SJSA1 (cell line): ENCODE measurements around the gene MCRIP1. TPM values are rescaled to one million over a fixed set of nuclear protein-coding genes. Genes with fewer than 3 reads are reported as not detected.

Experiments used
- DNase-seq, 2 experiments: peaks; one replicate each; pipeline ENCODE4 v3.0.0-alpha.2; 2015 to 2020; ENCODE audit warnings: low spot score in 2 of 2, low read depth in 1 of 2
- H3K27ac ChIP-seq: fragments of 250-450 bp; sonication (Bioruptor Pico); 2 replicates; pipeline ENCODE4 v1.5.1; 2020; ENCODE audit warnings: mild to moderate bottlenecking, moderate library complexity
- H3K27me3 ChIP-seq: fragments of 250-450 bp; sonication (Bioruptor Pico); replicated peaks from 2 replicates; pipeline ENCODE4 v1.5.1; 2020; ENCODE audit warnings: mild to moderate bottlenecking, moderate library complexity
- H3K36me3 ChIP-seq: fragments of 250-450 bp; sonication (Bioruptor Pico); 2 replicates; pipeline ENCODE4 v1.5.1; 2020; ENCODE audit warnings: mild to moderate bottlenecking
- H3K4me1 ChIP-seq: fragments of 250-450 bp; sonication (Bioruptor Pico); replicated peaks from 2 replicates; pipeline ENCODE4 v1.6.1; 2021; ENCODE audit warnings: mild to moderate bottlenecking
- H3K4me3 ChIP-seq: fragments of 250-450 bp; sonication (Bioruptor Pico); 2 replicates; pipeline ENCODE4 v1.5.1; 2020; ENCODE audit warnings: mild to moderate bottlenecking
- H3K9me3 ChIP-seq: fragments of 250-450 bp; sonication (Bioruptor Pico); replicated peaks from 2 replicates; pipeline ENCODE4 v1.5.1; 2020; ENCODE audit warnings: mild to moderate bottlenecking
- total RNA-seq: library from RNA; depleted of rRNA; stranded (reverse); fragments of >200 nt; shearing (Covaris generic); gene quantifications from 2 replicates; pipeline ENCODE4 v1.2.3, GENCODE V29; 2014

MCRIP1 gene
- total RNA-seq, 1 experiment from 2014 or later = 154 TPM

DNA sequence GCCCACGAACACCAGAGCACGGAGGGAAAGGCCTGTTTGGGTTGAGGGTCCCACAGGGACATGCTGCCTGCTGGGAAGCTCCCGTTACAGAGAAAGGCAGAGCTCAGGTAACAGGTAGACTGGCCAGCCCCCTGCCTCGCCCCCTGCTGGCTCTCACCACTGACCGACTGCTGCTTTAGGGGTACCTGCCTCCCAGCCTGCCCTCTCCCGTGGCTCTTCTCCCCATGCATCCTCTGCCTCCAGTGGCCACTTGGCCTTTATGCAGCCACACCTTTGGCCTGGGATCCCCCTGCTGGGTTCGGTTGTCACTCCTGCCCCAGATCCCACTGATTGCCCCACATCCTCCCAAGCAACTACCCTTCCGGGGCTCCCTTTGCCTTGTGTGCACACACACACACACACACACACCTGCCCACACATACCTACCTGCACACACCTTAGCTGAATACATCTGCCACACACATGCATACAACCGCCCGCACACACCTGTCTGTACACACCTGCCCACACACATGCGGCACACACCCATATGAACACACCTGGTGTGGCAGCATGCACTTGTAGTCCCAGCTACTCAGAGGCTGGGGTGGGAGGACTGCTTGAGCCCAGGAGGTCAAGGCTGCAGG is 7.1 kb downstream of the MCRIP1 start:
- no peaks in the 10 kb centered on the region for H3K9me3 ChIP-seq
- no peaks in the 10 kb centered on the region for H3K27me3 ChIP-seq
- no peak for DNase-seq
- H3K4me1 ChIP-seq = peaks cover 14% of the 10 kb centered on the region
- H3K27ac ChIP-seq = no peak overlapping the region
- no peak overlapping the region for H3K4me3 ChIP-seq
- peaks cover 26% of the 10 kb centered on the region for H3K36me3 ChIP-seq

DNA sequence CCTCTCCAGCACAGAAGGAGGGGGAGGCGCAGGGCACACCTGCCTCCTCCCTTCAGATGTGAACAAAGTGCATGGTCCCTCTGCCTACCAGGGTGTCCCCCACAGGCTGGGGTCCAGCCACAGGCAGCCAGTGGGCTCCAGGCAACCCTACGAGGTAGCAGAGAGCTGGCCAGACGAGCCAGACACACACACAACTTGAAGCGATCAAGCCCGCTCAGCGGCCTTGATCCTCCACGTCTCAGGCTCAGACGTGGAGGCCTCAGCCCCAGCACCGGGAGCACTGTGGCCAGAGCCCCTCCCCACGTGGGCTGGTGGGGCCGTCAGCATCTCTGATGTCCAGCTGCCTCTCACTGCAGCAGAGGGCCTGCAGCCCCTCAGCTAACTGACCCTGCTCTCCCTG is 8.5 kb downstream of the MCRIP1 start:
- DNase-seq = no peak
- H3K4me3 ChIP-seq = no peak overlapping the region
- peaks cover 23% of the 10 kb centered on the region for H3K36me3 ChIP-seq
- H3K27me3 ChIP-seq = no peaks in the 10 kb centered on the region
- H3K27ac ChIP-seq = no peak overlapping the region
- H3K9me3 ChIP-seq = no peaks in the 10 kb centered on the region
- peaks cover 14% of the 10 kb centered on the region for H3K4me1 ChIP-seq

DNA sequence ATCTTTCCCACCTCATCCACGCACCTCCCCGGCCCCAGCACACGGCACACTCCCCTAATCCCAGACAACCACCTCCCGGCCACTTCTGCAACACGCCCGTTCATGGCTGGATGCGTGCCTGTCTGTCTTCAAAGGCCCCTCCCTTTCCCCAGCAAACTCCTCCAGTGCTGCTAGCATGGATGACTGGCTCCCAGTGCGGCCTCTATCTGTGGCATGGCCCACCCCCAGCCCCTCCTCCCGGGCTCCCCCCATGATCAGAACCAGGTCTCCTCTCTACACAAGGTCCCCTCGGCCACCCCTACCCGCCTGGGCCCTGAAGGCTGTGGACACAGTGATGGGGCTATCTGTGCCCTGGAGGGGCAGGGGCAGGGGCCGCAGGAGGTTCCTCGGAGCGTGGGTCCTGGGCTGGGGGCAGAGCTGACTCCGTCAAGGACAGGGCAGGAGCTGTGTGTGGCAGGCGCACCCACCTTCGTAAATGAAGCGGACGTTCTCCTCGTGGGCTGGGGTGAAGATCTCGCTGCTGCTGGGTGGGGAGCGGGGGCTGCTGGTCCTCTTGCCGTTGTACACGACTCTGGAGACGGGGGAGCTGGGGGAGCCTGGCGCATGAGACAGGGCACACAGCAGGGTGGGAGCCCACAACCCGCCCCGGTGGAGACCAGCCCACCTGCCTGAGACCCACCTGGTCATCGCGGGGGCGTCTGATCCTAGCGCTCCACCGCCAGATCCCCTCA is 9.1 kb downstream of the MCRIP1 start:
- Histone ChIP-seq H3K36me3 (peaks cover 23% of the 10 kb centered on the region), H3K27me3 (no peaks in the 10 kb centered on the region), H3K27ac (no peak overlapping the region), H3K9me3 (no peaks in the 10 kb centered on the region; the same call in 1 of the 2 replicates), H3K4me1 (peaks cover 14% of the 10 kb centered on the region), H3K4me3 (no peak overlapping the region)
- DNase-seq = no peak

DNA sequence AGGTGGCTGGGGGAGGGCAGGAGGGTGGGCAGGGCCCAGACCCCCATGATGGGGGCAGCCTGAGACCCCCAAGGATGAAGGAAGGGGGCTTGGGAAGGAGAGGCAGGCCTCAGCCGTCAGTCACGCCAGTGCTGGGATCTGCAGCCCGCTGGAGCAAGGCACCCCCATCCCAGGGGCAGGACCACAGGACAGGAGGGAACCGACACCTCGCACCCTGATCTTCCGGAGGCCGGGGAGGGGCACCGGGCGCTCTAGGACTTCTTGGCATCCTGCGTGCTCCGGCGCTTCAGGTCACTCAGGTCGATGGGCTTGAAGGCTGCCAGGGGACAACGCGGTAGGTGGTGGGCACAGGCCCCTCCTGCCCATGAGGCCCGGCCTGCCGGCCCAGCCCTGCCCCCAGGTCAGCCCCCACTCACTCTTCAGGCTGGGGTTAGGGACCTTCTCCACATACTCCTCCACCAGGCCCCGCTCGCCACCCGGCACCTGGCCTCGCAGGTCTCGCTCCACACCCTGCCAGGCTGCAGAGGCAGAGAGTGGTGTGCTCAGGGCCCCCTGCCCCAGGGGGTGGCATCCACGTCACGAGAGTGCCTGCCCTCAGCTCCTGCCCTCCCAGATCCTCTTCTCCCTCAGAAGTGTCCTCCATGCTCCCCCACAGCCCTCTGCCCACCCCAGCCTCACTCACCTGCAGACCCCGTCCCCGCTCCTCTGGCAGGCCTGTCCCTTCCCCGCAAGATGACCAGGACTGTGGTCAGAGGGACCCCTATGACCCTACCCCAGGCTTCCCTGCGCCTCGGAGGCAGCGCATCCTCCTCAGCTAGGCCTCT is 9.9 kb downstream of the MCRIP1 start:
- peaks cover 23% of the 10 kb centered on the region for H3K36me3 ChIP-seq
- H3K4me1 ChIP-seq = peaks cover 14% of the 10 kb centered on the region
- H3K9me3 ChIP-seq = no peaks in the 10 kb centered on the region; the same call in 1 of the 2 replicates
- H3K27me3 ChIP-seq = no peaks in the 10 kb centered on the region
- H3K27ac ChIP-seq = no peak overlapping the region
- DNase-seq = no peak
- no peak overlapping the region for H3K4me3 ChIP-seq

DNA sequence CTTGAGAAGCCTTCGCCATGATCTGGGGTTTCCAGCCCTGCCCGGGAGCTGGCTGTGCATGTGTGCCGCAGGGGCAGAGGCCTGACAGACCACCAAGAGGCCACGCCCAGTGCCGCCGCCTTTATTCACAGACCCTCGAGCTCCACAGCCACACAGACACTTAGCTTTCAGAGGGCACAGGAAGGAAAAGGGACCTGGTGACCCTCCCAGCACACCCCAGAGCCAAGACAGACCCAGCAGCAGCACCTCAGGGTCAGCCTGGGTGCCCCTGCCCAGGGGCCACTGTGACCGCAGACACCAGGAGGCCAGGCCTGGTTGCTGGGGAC is 10.8 kb downstream of the MCRIP1 start:
- peak overlapping the region; percentile 9 for H3K27ac ChIP-seq
- H3K4me3 ChIP-seq = no peak overlapping the region
- H3K4me1 ChIP-seq = peaks cover 16% of the 10 kb centered on the region
- H3K9me3 ChIP-seq = no peaks in the 10 kb centered on the region; the same call in 1 of the 2 replicates
- no peaks in the 10 kb centered on the region for H3K27me3 ChIP-seq
- DNase-seq = no peak
- H3K36me3 ChIP-seq = peaks cover 23% of the 10 kb centered on the region

DNA sequence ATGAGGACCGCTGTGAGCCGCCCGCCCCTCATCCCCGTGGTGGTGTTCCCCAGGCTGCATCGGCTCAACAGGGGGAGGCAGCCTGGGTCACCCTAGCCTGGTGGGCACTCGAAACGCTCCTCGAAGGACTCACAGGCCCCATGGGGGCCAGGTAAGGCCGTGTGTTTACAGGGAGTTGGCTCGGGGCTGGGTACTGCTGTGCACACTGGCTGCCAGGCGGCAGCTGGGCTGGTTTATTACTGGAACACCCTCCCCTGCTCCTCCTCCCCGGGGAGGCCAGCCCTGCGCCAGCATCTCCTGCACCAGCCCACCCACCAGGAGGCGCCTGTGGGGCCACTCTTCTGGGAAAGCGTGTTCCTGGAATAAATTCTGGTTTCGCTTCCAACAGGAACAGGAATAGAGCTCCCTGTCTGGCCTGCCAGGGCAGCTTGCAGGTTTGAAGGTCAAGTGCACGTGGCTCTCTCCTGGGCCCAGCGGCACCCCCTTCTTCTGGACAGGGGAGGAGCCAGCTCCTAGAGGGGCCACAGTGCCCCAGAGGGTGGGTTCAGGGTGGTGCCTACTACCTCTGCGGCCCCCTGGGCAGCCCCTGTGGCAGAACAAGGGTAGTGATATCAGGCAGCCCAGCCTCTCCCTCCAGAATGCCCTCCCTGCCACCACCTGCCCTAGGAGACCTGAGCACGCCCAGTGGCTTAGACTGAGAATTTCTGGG is 11.3 kb downstream of the MCRIP1 start:
- Histone ChIP-seq H3K4me1 (peaks cover 21% of the 10 kb centered on the region), H3K9me3 (no peaks in the 10 kb centered on the region; the same call in 1 of the 2 replicates), H3K4me3 (no peak overlapping the region), H3K27me3 (0 out of 2 replicates have a peak, but pooled peaks cover 4% of the 10 kb centered on the region), H3K36me3 (peaks cover 23% of the 10 kb centered on the region), H3K27ac (peak overlapping the region; percentile 9)
- peak; percentile 87 to 94 for DNase-seq

DNA sequence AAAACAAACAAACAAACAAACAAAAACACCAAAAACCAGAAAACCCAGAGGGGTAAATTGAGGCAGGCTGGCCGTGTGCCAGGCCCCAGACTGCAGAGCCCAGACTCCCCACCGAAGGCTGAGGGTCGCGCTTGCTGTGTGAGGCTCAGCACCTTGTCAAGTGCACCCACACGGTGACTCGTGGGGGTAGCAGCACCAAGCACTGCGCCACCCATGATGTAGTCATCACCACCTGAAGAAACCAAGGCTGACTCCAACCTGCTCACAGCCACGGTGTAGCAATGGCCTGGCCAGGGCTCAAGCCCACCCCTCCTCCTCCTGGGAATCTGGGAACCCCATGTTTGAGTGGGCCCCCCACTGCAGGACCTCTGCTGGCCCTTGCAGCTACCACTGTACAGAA is 11.9 kb downstream of the MCRIP1 start:
- Histone ChIP-seq H3K36me3 (peaks cover 23% of the 10 kb centered on the region), H3K9me3 (no peaks in the 10 kb centered on the region; the same call in 1 of the 2 replicates), H3K27me3 (peaks cover 9% of the 10 kb centered on the region; the same call in 1 of the 2 replicates)

DNA sequence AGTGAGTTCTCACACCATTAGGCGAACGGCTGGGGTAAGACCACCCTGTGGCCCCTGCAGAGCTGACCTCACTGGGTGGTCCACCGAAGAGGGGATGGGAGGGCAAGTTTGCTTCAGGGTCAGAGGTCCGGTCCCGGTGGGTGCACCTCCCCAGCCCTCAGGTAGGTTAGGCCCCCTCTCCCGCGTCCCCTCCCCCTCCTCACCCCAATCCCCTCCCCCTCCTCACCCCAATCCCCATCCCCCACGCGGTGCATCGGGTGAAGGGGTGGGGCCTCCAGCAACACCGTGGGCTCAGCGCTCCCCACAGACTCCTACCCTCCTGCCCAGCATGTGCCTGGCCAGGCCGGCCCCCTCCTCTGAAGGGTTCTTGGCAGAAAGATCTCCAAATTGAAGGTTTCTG is 13.4 kb downstream of the MCRIP1 start:
- H3K4me1 ChIP-seq = peaks cover 36% of the 10 kb centered on the region
- H3K36me3 ChIP-seq = peaks cover 22% of the 10 kb centered on the region
- H3K27ac ChIP-seq = no peak overlapping the region
- no peak for DNase-seq
- H3K9me3 ChIP-seq = no peaks in the 10 kb centered on the region; the same call in 1 of the 2 replicates
- H3K27me3 ChIP-seq = peaks cover 10% of the 10 kb centered on the region; the same call in 1 of the 2 replicates
- H3K4me3 ChIP-seq = no peak overlapping the region

More for the DNA sequence above, 11.9 kb downstream of the MCRIP1 start:
- Histone ChIP-seq H3K4me1 (peaks cover 28% of the 10 kb centered on the region), H3K4me3 (no peak overlapping the region), H3K27ac (no peak overlapping the region)
- no peak for DNase-seq

DNA sequence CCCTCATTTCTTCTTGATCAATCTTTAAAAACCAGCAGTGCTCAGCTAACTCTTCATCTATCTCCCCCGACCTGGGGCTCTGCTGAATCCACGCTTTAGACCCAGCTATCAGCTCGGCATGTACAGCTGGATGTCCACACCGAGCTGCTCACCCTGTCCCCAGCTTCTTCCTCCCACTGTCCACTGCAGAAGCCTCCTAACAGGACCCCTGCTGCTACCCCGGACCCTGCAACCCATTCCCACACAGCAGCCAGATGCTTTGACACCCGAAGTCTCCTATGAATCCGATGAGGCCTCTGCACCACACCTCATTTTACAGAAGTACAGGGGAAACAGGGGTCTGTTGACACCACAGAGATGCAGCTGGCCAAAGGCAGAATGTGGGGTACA is 15.3 kb downstream of the MCRIP1 start:
- Histone ChIP-seq H3K27me3 (peaks cover 16% of the 10 kb centered on the region), H3K4me3 (no peak overlapping the region), H3K27ac (no peak overlapping the region), H3K4me1 (peaks cover 37% of the 10 kb centered on the region), H3K9me3 (no peaks in the 10 kb centered on the region; the same call in 1 of the 2 replicates), H3K36me3 (peaks cover 9% of the 10 kb centered on the region)
- no peak for DNase-seq

DNA sequence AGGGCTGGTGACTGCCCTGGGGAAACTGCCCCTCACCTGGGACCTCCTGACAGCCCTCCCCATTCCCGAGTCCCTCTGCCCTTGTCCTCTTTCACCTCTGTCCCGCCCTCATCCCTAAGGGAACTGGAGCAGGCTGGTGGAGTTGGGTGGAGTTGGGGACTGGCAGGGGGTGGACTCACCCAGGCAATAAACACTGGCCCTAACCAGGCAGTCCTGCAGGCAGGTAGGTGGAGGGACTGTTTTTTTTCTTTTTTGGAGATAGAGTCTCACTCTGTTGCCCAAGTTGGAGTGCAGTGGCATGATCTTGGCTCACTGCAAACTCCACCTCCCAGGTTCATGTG is 17.5 kb downstream of the MCRIP1 start:
- no peak for DNase-seq
- Histone ChIP-seq H3K27ac (no peak overlapping the region), H3K4me3 (no peak overlapping the region), H3K9me3 (no peaks in the 10 kb centered on the region; the same call in 1 of the 2 replicates), H3K36me3 (no peaks in the 10 kb centered on the region), H3K27me3 (peaks cover 30% of the 10 kb centered on the region), H3K4me1 (peaks cover 23% of the 10 kb centered on the region)

DNA sequence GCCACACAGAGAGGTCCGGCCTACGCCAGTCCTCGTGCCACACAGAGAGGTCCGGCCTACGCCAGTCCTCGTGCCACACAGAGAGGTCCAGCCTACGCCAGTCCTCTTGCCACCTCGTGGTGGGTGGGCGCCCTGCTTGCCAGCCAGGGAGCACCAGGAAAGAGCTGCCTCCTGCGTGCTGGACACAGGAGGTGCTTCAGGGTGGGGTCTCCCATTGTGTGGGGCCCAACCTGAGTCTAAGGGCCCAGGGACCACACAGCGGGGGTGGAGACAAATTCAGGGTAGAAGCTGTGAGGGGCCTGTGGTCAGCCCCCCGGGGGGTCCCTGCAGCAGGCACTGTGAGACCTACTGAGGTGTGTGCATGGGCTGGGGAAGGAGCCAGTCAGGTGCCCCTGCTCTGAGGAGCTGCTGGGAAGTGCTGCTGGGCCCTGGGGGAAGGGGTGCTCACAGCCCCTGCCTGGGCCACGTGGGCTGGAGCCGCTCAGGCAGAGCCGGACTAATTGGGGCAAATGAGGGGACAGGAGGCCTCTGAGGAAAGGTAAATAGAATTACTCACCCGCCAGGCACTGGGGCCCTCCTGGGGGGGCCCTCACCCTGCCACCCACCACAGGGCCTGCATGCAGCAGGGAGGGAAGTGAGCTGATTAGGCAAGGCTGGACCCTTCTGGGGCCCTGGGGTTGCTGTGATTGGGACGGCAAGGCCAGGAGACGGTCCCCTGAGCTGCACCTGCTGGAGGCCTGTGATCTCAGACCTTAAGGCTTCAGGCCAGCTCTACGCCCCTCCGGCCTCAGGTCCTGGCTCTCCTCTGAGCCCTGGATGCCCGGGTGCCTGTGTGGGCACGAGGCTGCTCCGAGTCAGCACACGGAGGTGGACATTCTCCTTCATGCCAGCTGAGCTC is 18.1 kb downstream of the MCRIP1 start:
- Histone ChIP-seq H3K36me3 (no peaks in the 10 kb centered on the region), H3K27ac (no peak overlapping the region), H3K9me3 (no peaks in the 10 kb centered on the region; the same call in 1 of the 2 replicates), H3K4me3 (no peak overlapping the region), H3K4me1 (peaks cover 23% of the 10 kb centered on the region), H3K27me3 (peaks cover 35% of the 10 kb centered on the region)
- DNase-seq = no peak

DNA sequence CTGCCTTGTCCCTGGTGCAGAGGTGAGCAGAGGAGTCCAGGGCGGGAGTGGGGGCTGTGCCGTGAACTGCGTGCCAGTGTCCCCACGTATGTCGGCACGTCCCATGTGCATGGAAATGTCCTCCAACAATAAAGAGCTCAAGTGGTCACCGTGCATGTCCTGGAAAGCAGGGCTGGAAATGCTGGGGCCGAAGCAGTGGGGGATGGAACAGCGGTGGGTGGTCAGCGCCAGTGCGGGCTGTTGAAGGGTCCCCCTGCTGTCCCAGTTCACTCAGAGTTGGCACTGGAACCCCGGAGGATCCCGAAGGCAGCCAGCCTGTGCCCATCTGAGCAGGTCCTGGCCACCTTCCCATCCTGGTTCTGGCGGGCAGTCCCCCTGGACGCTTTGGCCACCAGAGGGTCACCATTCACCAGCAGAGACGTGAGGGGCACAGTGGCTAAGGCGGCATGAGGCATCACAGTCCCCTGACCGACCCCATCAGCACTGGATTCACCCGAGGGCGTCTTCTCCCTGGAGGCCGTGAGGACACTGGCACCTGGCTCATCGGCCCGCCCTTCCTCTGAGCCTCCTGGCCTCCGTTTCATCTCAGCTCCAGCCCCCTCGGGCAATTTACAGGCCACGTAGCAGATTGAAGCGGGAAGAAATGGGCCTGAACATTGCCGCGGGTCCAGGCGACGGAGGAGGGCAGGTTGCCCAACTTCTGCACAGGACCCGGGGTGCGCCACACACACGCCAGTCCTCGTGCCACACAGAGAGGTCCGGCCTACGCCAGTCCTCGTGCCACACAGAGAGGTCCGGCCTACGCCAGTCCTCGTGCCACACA is 19.0 kb downstream of the MCRIP1 start:
- H3K9me3 ChIP-seq = peaks cover 3% of the 10 kb centered on the region; the same call in 1 of the 2 replicates
- H3K27ac ChIP-seq = no peak overlapping the region
- H3K27me3 ChIP-seq = peaks cover 35% of the 10 kb centered on the region
- no peak for DNase-seq
- H3K36me3 ChIP-seq = no peaks in the 10 kb centered on the region
- no peak overlapping the region for H3K4me3 ChIP-seq
- peaks cover 23% of the 10 kb centered on the region for H3K4me1 ChIP-seq
